Mesenchymal stem cell (in vitro differentiated cells and primary cell): ENCODE results near the gene SOX6.
A peak's percentile ranks its signal among the peaks of the same experiment; 100 is the strongest.

Experiments
- DNase-seq: peaks from one replicate; pipeline ENCODE4 v3.0.0-alpha.2; 2013
- H2AFZ ChIP-seq: one replicate; pipeline ENCODE4 v1.6.1; 2013; ENCODE audit warnings: low read depth, mild to moderate bottlenecking, control low read depth, inconsistent platforms, low read length, moderate library complexity
- H2AK5ac ChIP-seq: 2 replicates; pipeline ENCODE4 v1.6.1; 2013; ENCODE audit warnings: low read length, moderate library complexity, mild to moderate bottlenecking, inconsistent platforms; ENCODE audit not compliant: severe bottlenecking
- H2BK120ac ChIP-seq: one replicate; pipeline ENCODE4 v1.6.1; 2013; ENCODE audit warnings: low read depth, mild to moderate bottlenecking, inconsistent platforms, low read length, moderate library complexity
- H2BK12ac ChIP-seq, 2 experiments: one replicate each; pipeline ENCODE4 v1.6.1; 2013; ENCODE audit warnings: inconsistent platforms in 2 of 2, low read length in 2 of 2, mild to moderate bottlenecking in 2 of 2, moderate library complexity in 2 of 2, control low read depth in 1 of 2
- H2BK15ac ChIP-seq: one replicate; pipeline ENCODE4 v1.6.1; 2013; ENCODE audit warnings: mild to moderate bottlenecking, low read depth, inconsistent platforms; ENCODE audit not compliant: poor library complexity, severe bottlenecking
- H2BK5ac ChIP-seq: 2 replicates; pipeline ENCODE4 v1.6.1; 2013; ENCODE audit warnings: low read depth, mild to moderate bottlenecking, low read length, control low read depth, inconsistent platforms; ENCODE audit not compliant: poor library complexity, severe bottlenecking
- H3K14ac ChIP-seq, 2 experiments: one replicate each; pipeline ENCODE4 v1.6.1; 2013; ENCODE audit warnings: inconsistent platforms in 2 of 2, low read length in 2 of 2, control low read depth in 1 of 2, mild to moderate bottlenecking in 1 of 2, moderate library complexity in 1 of 2
- H3K18ac ChIP-seq, 2 experiments: one replicate each; pipeline ENCODE4 v1.6.1; 2013; ENCODE audit warnings: inconsistent platforms in 2 of 2, low read length in 2 of 2, control low read depth in 1 of 2, low read depth in 1 of 2, mild to moderate bottlenecking in 1 of 2
- H3K23ac ChIP-seq, 2 experiments: one replicate each; pipeline ENCODE4 v1.6.1; 2013; ENCODE audit warnings: inconsistent platforms in 2 of 2, low read length in 2 of 2, mild to moderate bottlenecking in 2 of 2, moderate library complexity in 2 of 2, control low read depth in 1 of 2
- H3K27ac ChIP-seq: 2 replicates; pipeline ENCODE4 v1.5.1; 2013; ENCODE audit warnings: mild to moderate bottlenecking, moderate library complexity, low read length, control low read depth, inconsistent platforms; ENCODE audit not compliant: poor library complexity, severe bottlenecking
- H3K27me3 ChIP-seq, 2 experiments: 2 replicates each; pipeline versions ENCODE4 v1.6.1 to v1.7.0; 2013; ENCODE audit warnings: low read length in 2 of 2, mild to moderate bottlenecking in 2 of 2, moderate library complexity in 2 of 2, control low read depth in 1 of 2, inconsistent platforms in 1 of 2; ENCODE audit not compliant: control insufficient read depth in 1 of 2, insufficient read depth in 1 of 2
- H3K36me3 ChIP-seq, 2 experiments: 2 replicates each; pipeline versions ENCODE4 v1.6.1 to v1.7.0; 2013; ENCODE audit warnings: low read length in 2 of 2, control low read depth in 1 of 2, inconsistent platforms in 1 of 2, low read depth in 1 of 2, mild to moderate bottlenecking in 1 of 2; ENCODE audit not compliant: insufficient read depth in 2 of 2, control insufficient read depth in 1 of 2
- H3K4ac ChIP-seq, 2 experiments: one replicate each; pipeline ENCODE4 v1.6.1; 2013; ENCODE audit warnings: inconsistent platforms in 2 of 2, low read length in 2 of 2, mild to moderate bottlenecking in 2 of 2, moderate library complexity in 2 of 2, control low read depth in 1 of 2, low read depth in 1 of 2
- H3K4me1 ChIP-seq: 2 replicates; pipeline ENCODE4 v1.6.1; 2013; ENCODE audit warnings: low read depth, low read length, control low read depth; ENCODE audit not compliant: control insufficient read depth, insufficient read depth
- H3K4me2 ChIP-seq: 2 replicates; pipeline ENCODE4 v1.6.1; 2013; ENCODE audit warnings: low read length, mild to moderate bottlenecking, inconsistent platforms; ENCODE audit not compliant: poor library complexity, severe bottlenecking
- H3K4me3 ChIP-seq, 2 experiments: 2 replicates each; pipeline versions ENCODE4 v1.5.1 to v1.7.0; 2013; ENCODE audit warnings: low read length in 2 of 2, mild to moderate bottlenecking in 2 of 2, control low read depth in 1 of 2, low read depth in 1 of 2; ENCODE audit not compliant: insufficient read depth in 1 of 2
- H3K79me1 ChIP-seq: replicated peaks from 2 replicates; pipeline ENCODE4 v1.6.1; 2013; ENCODE audit warnings: mild to moderate bottlenecking, control low read depth, low read length, inconsistent platforms; ENCODE audit not compliant: poor library complexity, severe bottlenecking
- H3K9ac ChIP-seq: 2 replicates; pipeline ENCODE4 v1.7.0; 2013; ENCODE audit warnings: mild to moderate bottlenecking, low read length, moderate library complexity
- H3K9me3 ChIP-seq: 2 replicates; pipeline ENCODE4 v1.7.0; 2013; ENCODE audit warnings: mild to moderate bottlenecking, low read length; ENCODE audit not compliant: control insufficient read depth
- H4K8ac ChIP-seq: one replicate; pipeline ENCODE4 v1.6.1; 2013; ENCODE audit warnings: inconsistent platforms, mild to moderate bottlenecking, low read length, moderate library complexity
- H4K91ac ChIP-seq: one replicate; pipeline ENCODE4 v1.6.1; 2013; ENCODE audit warnings: mild to moderate bottlenecking, low read length, inconsistent platforms
- WGBS: methylation state at CpG from one replicate; pipeline ENCODE4 v1.1.7; 2013; ENCODE audit warnings: mixed read lengths; 5-methylcytosine and 5-hydroxymethylcytosine counted together

SOX6 gene

DNA sequence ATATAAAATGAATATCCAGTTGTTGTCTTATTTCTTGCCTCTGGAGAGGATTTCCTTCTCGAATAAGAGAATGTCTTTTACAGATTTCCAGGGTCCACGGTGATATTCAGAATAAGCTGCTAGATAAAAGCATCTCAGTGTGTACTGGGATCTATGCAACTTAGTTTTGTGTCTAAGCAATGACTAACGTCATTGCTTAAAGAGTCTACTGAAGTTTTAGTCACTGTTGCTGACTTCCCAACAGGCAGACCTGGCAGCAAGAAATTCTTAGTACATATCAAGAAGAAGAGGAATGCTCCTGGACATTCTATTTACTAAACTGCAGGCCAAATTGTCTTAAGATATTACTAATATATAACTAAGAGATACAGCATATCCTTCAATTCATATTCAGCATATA lies 70.3 kb downstream of the SOX6 start:
- Histone ChIP-seq H3K27me3 (no peaks in the 10 kb centered on the region), H3K18ac (no peak overlapping the region), H3K36me3 (no peaks in the 10 kb centered on the region), H3K9me3 (no peaks in the 10 kb centered on the region), H2AFZ (no peak overlapping the region), H2BK5ac (no peak overlapping the region), H3K14ac (no peak overlapping the region), H2BK15ac (no peak overlapping the region), H3K23ac (no peak overlapping the region), H3K9ac (no peak overlapping the region), H2BK12ac (no peak overlapping the region), H4K91ac (no peak overlapping the region), H4K8ac (no peak overlapping the region), H3K4me3 (no peak overlapping the region), H3K4me2 (no peak overlapping the region), H3K4me1 (no peaks in the 10 kb centered on the region), H3K4ac (no peak overlapping the region), H2AK5ac (no peak overlapping the region), H2BK120ac (no peak overlapping the region), H3K79me1 (no peaks in the 10 kb centered on the region), H3K27ac (no peak overlapping the region)
- WGBS: 59% methylated on average over 3 of the region's 3 CpGs
- DNase-seq: no peak

DNA sequence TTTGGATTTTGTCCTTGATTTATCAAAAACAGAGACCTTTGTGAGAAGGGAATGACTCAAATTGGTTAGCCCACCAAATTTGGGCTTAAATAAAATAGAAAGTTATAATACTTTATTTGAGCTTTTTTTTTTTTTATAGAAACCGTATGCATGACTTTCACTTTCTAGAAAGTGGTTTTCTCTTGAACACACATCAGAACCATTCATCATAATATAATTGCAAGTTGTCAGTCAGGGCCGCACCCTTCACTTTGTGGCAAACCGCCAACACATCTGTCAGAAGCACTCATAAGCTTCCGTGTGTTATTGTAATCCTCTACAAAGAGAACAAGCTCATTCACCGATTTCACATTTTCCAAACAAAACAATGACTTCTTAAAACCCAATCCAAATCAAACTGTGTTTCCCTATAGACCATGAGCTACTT lies 76.1 kb downstream of the SOX6 start:
- Histone ChIP-seq H3K18ac (no peak overlapping the region), H2AFZ (no peak overlapping the region), H2BK5ac (no peak overlapping the region), H2BK12ac (no peak overlapping the region), H2BK15ac (no peak overlapping the region), H3K4me1 (no peaks in the 10 kb centered on the region), H3K4ac (no peak overlapping the region), H3K9ac (no peak overlapping the region), H2AK5ac (no peak overlapping the region), H3K9me3 (no peaks in the 10 kb centered on the region), H3K4me2 (no peak overlapping the region), H4K91ac (no peak overlapping the region), H3K23ac (no peak overlapping the region), H3K4me3 (peak overlapping the region in 1 of 2 experiments; percentile 57), H3K79me1 (no peaks in the 10 kb centered on the region), H3K14ac (no peak overlapping the region), H3K27me3 (no peaks in the 10 kb centered on the region), H3K27ac (no peak overlapping the region), H2BK120ac (no peak overlapping the region), H4K8ac (no peak overlapping the region), H3K36me3 (no peaks in the 10 kb centered on the region)
- DNase-seq: no peak
- 94% methylated on average over 5 of the region's 5 CpGs for WGBS

DNA sequence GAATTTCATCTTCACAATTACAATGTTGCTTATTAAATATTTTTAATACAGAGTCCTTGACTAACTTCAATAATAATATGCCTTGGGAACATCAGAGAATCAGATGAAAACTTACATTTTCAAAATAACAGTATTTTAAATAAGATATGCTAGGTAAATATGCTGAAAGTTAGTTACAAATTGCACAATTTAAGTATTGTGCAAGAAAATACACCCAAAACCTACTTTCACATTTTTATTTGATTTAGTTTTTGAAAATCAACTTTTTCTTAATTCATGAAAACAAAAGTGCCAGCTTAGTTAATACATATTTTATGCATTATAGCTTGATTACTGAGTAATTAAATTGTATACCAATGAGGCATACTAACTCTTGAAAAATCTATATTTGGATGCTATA lies 76.8 kb downstream of the SOX6 start:
- H3K79me1 ChIP-seq: no peaks in the 10 kb centered on the region
- no peak overlapping the region for H3K4me2 ChIP-seq
- no peaks in the 10 kb centered on the region for H3K4me1 ChIP-seq

DNA sequence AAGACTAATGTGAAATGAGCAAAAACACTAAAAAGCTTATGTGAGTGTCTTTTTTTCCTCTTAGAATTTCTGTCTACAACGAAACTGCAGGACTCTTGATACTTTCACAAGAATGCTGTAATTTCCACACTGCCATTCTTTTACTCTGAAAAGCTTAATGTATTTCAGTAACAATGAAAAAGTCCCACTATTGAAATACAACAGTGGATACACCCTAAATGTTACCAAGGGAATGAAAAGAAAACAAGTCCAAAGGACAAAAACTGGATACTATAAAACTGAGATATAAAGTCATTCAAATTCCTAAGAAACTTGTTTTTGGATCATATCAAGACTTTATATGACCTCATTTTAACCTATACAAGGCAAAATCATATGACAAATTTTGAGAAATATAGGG lies 77.4 kb downstream of the SOX6 start:
- no peak overlapping the region for H3K14ac ChIP-seq
- H3K4me2 ChIP-seq: no peak overlapping the region
- no peak overlapping the region for H2AK5ac ChIP-seq
- H2BK5ac ChIP-seq: no peak overlapping the region
- WGBS: 100% methylated on average over 1 of the region's 1 CpG
- no peak overlapping the region for H3K4ac ChIP-seq
- no peak overlapping the region for H3K23ac ChIP-seq
- no peak overlapping the region for H2AFZ ChIP-seq
- no peaks in the 10 kb centered on the region for H3K36me3 ChIP-seq
- no peaks in the 10 kb centered on the region for H3K9me3 ChIP-seq
- H2BK12ac ChIP-seq: no peak overlapping the region
- no peak overlapping the region for H2BK120ac ChIP-seq
- no peaks in the 10 kb centered on the region for H3K79me1 ChIP-seq
- no peaks in the 10 kb centered on the region for H3K27me3 ChIP-seq
- no peaks in the 10 kb centered on the region for H3K4me1 ChIP-seq
- no peak overlapping the region for H3K18ac ChIP-seq
- H3K27ac ChIP-seq: no peak overlapping the region
- H4K91ac ChIP-seq: no peak overlapping the region
- no peak overlapping the region for H4K8ac ChIP-seq
- no peak for DNase-seq
- no peak overlapping the region for H3K9ac ChIP-seq
- H2BK15ac ChIP-seq: no peak overlapping the region
- H3K4me3 ChIP-seq: no peak overlapping the region

More for the DNA sequence above, 76.8 kb downstream of the SOX6 start:
- H3K9me3 ChIP-seq: no peaks in the 10 kb centered on the region
- no peaks in the 10 kb centered on the region for H3K36me3 ChIP-seq
- H2BK15ac ChIP-seq: no peak overlapping the region
- H2AFZ ChIP-seq: no peak overlapping the region
- H3K4me3 ChIP-seq: no peak overlapping the region
- no peak overlapping the region for H3K18ac ChIP-seq
- no peak overlapping the region for H2BK5ac ChIP-seq
- no peak overlapping the region for H3K14ac ChIP-seq
- no peak for DNase-seq
- H3K9ac ChIP-seq: no peak overlapping the region
- no peak overlapping the region for H3K23ac ChIP-seq
- H4K91ac ChIP-seq: no peak overlapping the region
- no peak overlapping the region for H2BK120ac ChIP-seq
- H2BK12ac ChIP-seq: no peak overlapping the region
- H3K4ac ChIP-seq: no peak overlapping the region
- H4K8ac ChIP-seq: no peak overlapping the region
- no peak overlapping the region for H3K27ac ChIP-seq
- H2AK5ac ChIP-seq: no peak overlapping the region
- H3K27me3 ChIP-seq: no peaks in the 10 kb centered on the region
